Activated CD4-positive, alpha-beta T cell treated with anti-CD3 and anti-CD28 coated beads, Interleukin-2, amount 50 U/mL, for 1 hour (primary cell): ENCODE results near the gene ZDHHC4.
"Not testable (repeated sequence)": the region's sequence is repeated elsewhere in the genome, so short reads cannot be mapped to it uniquely, and the experiment has no call there.

ENCODE experiments used
- DNase-seq: peaks from one replicate; pipeline ENCODE4 v3.0.0-alpha.2; 2020

Gene ZDHHC4

DNA sequence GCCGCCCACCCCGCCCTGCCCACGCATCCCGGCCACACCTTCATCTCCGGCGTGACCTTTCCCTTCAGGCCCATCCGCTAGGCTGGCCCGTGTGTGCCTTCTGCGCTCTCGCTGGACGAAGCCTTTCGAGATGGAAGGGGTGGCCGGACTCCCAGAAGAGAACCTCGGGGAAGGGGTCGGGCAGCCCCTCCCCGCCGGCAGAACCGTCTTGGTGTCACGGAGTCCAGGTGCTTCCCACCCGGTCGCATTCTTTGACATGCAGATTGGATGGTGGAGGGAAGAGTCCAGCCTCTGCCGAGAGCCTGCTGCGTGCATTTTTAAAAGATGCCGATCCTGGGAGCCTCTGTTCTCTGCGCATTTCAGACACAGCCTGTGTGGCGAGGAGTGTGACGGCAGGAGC lies 30.8 kb downstream of the ZDHHC4 start:
- DNase-seq, result no peak

DNA sequence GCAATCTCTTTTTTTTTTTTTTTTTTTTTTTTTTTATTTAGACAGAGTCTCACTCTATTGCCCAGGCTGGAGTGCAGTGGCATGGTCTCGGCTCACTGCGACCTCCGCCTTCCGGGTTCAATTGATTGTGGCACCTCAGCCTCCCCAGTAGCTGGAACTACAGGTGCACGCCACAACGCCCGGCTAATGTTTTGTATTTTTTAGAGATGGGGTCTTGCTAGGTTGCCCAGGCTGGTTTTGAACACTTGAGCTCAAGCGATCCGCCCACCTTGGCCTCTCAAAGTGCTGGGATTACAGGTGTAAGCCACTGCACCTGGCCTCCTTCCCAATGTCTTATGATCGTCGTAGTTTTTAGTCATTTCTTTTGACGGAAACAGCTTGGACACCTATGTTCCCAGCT lies 31.5 kb downstream of the ZDHHC4 start:
- DNase-seq, result no peak

- DNase-seq, result no peak
Observed at GRCh38 chr7:6612819-6613218, 35.6 kb downstream of the ZDHHC4 start.

GRCh38 chr7:6613706-6614105 lies 36.5 kb downstream of the ZDHHC4 start:
- DNase-seq, result no peak

GRCh38 chr7:6614953-6615722 lies 37.9 kb downstream of the ZDHHC4 start, which contains the start of gene ZNF853:
TSS of gene ZNF853 (plus strand) at chr7:6615610. CDS start at chr7:6616175, 565 bp downstream.
- DNase-seq, result no peak

GRCh38 chr7:6615723-6616555 lies 38.7 kb downstream of the ZDHHC4 start:
- DNase-seq, result no peak

DNA sequence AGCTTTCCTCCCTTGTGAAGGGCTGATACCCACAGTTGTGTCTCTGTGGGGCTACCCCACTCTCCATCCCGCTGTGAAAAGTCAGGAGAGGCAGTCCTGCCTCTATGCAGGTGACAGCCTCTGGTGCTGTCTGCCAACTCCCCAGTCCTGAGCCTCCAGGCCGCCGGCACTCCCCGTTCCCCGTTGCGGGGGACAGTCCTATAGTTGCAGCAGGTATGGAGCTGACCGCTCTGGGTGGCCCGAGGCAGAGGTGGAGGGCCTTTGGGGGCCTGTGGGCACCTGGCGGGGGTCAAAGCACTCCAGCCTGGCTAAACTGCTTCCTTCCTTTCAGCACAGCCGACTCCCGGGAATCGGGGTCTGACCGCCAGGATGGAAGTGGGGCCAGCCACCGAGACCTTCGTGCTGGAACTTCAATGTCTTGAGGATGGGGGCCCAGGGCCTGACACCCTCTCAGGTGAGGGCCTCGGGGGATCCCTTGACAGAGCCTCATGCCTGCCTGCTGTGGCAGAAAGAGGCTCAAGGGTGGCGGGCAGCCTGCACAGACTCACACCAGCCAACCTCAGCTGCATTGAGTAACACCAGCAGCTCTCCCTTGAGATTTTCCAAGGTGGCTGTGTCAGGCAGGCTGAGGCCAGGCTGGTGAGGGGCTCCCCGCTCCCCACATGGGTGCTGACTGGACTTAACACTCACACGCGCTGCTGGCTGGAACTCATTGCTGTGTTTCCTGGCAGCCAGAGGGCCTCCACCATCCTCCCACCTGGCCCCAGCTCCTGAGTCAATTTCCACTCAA lies 39.8 kb downstream of the ZDHHC4 start:
- no peak for DNase-seq

GRCh38 chr7:6618621-6619020 lies 41.4 kb downstream of the ZDHHC4 start:
- no peak for DNase-seq

GRCh38 chr7:6619961-6620360 lies 42.7 kb downstream of the ZDHHC4 start:
- DNase-seq, result no peak

DNA sequence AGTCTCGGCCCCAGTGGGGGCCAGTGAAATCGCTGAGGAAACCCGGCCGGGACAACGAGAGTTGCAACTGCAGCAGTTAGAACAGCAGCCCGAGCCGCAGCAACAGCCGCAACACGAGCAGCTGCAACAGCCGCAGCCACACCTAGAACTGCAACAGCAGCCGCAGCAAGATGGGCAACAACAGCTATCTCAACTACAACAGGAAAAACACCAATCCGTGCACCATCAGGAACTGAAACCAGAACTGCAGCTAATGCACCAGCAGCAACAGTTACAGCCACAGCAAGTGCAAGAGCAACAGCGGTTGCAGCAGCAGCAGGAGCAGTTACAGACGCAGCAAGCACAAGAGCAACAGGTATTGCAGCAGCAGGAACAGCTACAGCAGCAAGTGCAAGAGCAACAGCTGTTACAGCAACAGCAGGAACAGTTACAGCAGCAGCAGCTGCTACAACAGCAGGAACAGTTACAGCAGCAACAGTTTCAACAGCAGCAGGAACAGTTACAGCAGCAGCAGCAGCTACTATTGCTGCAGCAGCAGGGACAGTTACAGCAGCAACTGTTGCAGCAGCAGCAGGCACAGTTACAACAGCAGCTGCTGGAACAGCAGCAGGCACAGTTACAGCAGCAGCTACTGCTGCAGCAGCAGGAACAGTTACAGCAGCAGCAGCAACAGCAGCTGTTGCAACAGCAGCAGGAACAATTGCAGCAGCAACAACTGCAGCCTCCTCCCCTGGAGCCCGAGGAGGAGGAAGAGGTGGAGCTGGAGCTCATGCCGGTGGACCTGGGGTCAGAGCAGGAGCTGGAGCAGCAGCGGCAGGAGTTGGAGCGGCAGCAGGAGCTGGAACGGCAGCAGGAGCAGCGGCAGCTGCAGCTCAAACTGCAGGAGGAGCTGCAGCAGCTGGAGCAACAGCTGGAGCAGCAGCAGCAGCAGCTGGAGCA lies 44.2 kb downstream of the ZDHHC4 start:
- DNase-seq, result no peak

DNA sequence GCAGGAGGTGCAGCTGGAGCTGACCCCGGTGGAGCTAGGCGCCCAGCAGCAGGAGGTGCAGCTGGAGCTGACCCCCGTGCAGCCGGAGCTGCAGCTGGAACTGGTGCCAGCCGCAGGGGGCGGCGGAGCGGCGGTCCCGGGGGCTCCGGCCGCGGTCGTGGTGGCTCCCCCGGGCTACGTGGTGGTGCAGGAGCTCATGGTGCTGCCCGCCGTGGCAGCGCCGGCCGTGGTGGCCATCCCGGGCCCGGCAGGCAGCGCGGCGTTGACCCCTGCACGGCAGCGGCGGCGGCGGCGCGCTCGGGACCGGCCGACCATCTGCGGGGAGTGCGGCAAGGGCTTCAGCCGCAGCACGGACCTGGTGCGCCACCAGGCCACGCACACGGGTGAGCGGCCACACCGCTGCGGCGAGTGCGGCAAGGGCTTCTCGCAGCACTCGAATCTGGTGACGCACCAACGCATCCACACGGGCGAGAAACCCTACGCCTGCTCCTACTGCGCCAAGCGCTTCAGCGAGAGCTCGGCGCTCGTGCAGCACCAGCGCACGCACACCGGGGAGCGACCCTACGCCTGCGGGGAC lies 45.0 kb downstream of the ZDHHC4 start:
- no peak for DNase-seq

GRCh38 chr7:6623589-6624245 lies 46.5 kb downstream of the ZDHHC4 start:
- DNase-seq, result no peak

DNA sequence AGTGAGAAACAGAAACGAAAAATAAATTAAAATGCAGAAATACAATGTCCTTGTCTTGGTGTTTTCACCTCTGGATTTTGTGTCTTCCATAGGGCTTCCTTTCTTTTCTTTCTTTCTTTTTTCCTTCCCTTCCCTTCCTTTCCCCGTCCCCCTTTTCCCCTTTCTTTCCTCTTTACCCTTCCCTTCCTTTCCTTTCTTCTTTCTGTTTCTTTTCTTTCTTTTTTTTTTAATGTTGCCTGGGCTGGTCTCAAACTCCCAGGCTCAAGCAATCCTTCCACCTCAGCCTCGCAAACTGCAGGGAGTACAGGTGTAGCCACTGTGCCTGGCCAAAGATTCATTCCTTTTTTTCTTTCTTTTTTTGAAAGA lies 47.0 kb downstream of the ZDHHC4 start:
- no peak for DNase-seq

GRCh38 chr7:6628045-6628444 lies 50.8 kb downstream of the ZDHHC4 start:
- no peak for DNase-seq

DNA sequence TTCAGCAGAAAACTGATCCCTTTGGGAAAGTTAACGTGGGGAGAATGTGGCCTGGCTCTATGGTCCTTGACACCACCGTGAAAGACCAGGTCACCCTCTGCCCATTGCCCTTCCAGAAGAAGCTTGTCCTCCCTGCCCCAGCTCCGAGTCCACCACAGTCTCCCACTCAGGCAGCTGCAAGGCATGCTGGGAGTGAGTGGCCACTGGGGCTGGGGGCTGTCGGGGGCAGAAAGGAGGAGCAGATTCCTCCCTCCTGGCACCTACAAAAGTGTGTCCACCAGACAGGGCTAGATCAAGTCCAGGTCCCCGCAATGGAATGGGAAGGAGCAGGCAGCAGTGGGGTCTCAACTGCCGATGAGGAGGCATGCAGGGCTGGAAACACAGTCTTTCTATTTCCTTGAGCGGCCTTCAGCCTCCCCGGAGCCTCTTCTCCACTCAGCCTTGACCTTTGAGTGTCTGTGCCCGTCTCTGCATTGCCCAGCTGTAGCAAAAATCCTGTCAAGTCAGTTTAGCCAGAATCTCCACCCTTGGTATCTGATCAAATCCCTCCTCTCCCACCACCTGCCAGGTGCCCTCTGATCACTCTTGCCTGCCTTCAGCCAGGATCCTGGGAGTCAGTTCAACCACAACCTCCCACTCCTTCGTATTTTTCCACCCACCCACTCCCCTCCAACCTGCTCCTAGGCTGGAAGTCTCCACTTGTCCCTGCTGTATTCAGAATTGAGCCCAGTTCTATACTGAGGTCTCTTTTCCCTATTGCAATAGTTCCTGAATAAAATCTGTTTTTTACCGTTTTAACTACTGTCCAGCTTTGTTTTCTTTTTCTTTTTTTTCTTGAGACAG lies 53.0 kb downstream of the ZDHHC4 start:
- DNase-seq, result no peak

DNA sequence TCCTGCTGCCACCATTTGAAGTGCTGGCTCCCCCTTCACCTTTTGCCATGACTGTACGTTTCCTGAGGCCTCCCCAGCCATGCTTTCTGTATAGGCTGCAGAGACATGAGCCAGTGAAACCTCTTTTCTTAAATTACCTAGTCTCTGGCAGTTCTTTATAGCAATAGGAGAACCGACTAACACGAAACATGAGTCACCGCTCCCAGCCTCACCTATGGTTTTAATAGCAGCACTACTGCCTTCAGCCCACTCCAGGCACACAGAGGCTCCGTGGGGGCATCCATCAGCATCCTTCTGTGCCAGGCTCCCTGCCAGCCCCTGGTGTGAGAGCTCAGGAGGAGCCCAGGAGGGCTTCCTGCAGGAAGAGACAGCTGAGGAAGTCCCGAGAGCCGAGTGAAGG lies 54.4 kb downstream of the ZDHHC4 start:
- no peak for DNase-seq

- no peak for DNase-seq
Observed at GRCh38 chr7:6634021-6634420, 56.8 kb downstream of the ZDHHC4 start.

GRCh38 chr7:6634971-6635370 lies 57.7 kb downstream of the ZDHHC4 start:
- not testable (repeated sequence) for DNase-seq

- DNase-seq, result peak; percentile 43
Observed at GRCh38 chr7:6636741-6637543, 59.7 kb downstream of the ZDHHC4 start, which contains the start of gene ZNF316. TSS of gene ZNF316 (plus strand) at chr7:6637318. CDS start at chr7:6642410, 5,092 bp downstream.
